ENCODE data around the gene REC114.
A peak's percentile ranks its signal among the peaks of the same experiment; 100 is the strongest.
"Not testable (repeated sequence)": the region's sequence is repeated elsewhere in the genome, so short reads cannot be mapped to it uniquely, and the experiment has no call there.

The REC114 gene

GRCh38 chr15:73442968-73443367, at the start of gene REC114:
TSS of gene REC114 (plus strand) at chr15:73443164. CDS start at chr15:73443186, 22 bp downstream.
- no peak for DNase-seq (ENCODE audit: low spot score)

GRCh38 chr15:73393336-73393735, 49.6 kb upstream of the REC114 start:
- DNase-seq (ENCODE audit: low spot score) = no peak

- no peak for DNase-seq (ENCODE audit: low spot score)
Measured at GRCh38 chr15:73394782-73395181, 48.2 kb upstream of the REC114 start.

DNA sequence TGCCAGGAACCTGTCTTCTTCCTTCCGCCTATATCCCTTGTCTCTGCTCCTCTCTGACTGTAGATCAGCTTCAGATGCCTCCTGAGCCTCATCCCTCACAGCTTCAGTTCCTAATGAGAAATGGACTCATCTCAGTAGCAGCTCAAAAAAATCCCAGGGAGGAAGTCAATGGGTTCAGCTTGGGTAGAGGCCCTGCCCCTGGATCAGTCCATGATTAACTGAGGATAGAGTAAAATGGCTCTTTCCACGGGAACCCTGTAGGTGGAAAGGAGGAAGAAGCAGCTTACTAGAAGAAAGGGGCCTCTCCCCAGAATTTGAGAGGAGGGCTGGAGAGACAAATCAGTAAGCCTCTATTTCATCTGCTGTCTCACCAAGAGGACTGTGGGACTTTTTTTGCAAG, 47.3 kb upstream of the REC114 start:
- DNase-seq (ENCODE audit: low spot score) = no peak

GRCh38 chr15:73397461-73397860, 45.5 kb upstream of the REC114 start:
- no peak for DNase-seq (ENCODE audit: low spot score)

- no peak for DNase-seq (ENCODE audit: low spot score)
Measured at GRCh38 chr15:73398861-73399260, 44.1 kb upstream of the REC114 start.

DNA sequence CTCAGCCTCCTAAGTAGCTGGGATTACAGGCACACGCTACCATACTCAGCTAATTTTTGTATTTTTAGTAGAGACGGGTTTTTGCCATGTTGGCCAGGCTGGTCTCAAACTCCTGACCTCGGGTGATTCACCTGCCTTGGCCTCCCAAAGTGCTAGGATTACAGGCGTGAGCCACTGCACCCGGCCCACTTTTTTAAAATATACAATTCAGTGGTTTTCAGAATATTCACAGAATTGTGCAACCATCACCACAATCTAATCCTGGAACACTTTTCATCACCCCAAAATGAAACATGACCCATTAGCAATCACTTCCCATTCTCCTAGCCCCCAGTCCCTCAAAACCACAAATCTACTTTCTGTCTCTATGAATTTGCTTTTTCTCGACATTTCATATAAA, 42.7 kb upstream of the REC114 start:
- not testable (repeated sequence) for DNase-seq (ENCODE audit: low spot score)

DNA sequence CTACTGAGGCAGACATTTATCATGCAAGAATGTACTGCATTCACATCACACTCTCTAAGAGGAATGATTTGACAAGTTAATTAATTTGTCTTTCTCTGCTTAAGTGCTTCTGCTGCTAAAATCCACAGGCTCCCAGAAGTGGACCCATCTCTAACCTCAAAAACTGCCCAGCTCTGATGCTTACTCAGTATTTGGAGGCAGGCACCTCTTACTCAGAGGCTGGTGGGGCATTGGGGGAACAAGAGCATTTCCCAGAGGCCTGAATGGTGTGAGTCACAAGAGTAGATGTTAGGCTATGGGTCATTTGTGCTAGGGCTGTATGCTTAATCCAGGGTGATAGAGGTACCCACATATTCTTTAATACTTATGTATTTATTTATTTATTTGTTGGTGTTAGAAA, 39.8 kb upstream of the REC114 start:
- no peak for DNase-seq (ENCODE audit: low spot score)

GRCh38 chr15:73414876-73415275, 28.1 kb upstream of the REC114 start:
- no peak for DNase-seq (ENCODE audit: low spot score)

GRCh38 chr15:73424506-73424905, 18.5 kb upstream of the REC114 start:
- no peak for DNase-seq (ENCODE audit: low spot score)

DNA sequence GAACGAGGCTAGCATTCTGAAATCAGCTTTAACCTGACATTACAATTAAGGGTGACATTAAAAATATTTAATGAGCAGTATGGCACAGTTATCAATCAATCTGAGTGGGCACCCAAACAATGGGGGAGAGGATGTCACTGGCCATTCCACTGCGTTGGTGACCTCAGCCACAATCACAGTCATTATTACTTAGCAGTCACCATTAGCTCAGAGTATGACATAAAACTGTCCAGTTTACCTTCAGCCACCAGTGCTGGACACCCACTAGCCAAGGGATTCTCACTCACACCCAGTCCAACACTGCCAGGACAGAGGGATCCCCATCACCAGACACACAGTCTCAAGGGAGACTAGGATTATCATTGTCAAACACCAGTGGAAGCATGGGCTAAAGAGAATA, 17.5 kb upstream of the REC114 start:
- no peak for DNase-seq (ENCODE audit: low spot score)

DNA sequence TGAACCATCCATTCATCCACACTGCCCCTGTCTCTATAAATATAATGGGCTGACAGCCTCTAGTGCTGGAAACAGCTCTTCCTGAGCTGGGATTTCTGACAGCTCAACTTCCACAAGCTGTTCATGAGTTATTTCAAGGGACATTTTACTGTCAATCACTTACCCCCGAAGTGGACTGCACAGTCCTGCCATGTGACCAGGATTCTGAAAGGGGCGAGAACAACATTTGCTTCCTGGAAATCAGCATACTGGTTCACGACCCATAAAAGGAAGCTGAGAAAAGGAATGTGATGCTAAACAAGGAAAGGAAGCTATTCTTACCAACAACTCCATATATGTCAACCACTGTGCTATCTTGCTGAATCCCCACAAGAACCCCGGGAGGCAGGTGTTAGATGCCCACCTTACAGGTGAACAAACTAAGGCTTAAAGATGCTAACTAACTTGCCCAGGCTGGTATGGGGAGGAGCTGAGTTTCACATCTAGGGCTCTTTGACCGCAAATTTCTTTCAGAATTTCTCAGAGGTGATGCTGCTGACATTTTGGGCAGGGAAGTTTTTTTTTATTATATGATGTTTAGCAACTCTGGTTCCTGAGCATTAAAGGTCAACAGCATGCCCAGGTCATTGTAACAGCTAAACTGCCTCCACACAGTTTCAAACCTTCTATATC, 16.5 kb upstream of the REC114 start:
- DNase-seq (ENCODE audit: low spot score) = peak; percentile 15

DNA sequence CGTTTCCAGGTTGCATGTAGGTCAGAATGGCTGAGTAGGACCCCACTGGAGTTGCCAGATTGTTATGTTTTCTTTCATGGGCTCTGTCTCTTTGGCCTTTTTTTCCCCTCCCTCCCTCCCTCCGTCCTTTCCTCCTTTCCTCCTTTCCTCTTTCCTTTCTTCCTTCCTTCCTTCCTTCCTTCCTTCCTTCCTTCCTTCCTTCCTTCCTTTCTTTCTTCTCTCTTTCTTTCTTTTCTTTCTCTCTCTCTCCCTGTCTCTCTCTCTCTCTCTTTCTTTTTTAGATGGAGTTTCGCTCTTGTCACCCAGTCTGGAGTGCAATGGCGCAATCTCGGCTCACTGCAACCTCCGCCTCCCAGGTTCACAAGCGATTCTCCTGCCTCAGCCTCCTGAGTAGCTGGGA, 11.6 kb upstream of the REC114 start:
- not testable (repeated sequence) for DNase-seq (ENCODE audit: low spot score)

DNA sequence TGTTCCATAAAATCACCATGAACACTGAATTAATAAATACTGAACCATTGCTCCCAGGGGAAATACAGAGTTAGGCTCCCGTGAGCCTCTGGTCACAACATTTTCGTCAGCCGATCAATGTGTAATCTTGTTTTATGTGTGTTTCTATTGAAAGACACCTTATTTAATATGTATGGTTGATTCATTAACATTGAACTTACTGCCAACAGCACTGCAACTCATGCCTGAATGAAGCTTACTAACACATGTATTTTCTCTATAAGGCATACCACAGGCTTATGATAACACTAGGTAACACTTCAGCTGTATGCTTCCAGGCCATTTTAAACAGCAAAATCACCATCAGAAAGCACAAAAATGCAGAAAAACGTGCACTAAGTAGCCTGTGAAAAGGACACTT, 9.1 kb upstream of the REC114 start:
- DNase-seq (ENCODE audit: low spot score) = no peak

DNA sequence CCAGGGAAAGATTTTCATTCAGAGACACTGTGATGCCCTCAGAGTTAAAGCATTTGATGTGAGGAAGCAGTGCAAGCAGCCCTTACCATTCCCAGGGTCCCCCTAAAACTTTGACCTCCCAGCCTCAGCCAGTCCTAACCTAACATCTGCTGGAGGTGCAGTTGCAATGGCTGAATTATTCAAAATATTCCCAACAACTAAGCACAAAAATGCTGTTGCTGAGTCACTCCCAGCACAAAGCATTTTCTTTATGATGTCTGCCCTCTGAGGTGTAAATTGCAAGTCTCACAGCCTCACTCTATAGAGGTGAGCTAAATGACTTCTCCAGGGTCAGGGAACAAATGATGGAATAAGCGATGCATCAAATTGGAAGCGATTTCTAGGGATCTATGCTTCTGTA, 6.4 kb upstream of the REC114 start:
- DNase-seq (ENCODE audit: low spot score) = no peak

DNA sequence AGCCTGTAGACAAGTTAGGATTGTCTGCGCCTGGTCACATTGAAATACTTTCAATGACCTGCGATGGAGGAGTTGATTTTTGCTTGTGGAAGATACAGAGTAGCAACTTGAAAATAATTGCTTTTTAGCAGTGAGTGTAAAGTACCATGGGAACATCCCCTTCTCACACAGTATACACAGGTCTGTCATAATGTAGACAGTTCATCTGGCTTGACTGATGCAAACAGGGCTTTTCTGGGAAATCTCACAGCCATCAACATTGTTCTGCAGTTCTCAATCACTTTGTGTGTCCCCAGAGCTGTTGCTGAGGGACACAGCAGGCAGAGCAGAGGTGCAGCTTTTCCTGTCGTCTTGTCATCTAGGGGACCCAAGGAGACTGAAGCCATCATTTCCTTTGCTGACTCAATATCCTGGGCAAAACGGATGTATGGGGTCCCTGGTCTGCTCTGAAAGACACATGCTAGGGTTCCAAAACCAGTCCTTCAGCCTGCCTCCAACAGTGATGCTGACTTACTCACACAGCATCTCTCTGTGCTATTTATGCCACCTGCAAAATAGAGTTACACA, 5.3 kb upstream of the REC114 start:
- DNase-seq (ENCODE audit: low spot score) = peak; percentile 11

DNA sequence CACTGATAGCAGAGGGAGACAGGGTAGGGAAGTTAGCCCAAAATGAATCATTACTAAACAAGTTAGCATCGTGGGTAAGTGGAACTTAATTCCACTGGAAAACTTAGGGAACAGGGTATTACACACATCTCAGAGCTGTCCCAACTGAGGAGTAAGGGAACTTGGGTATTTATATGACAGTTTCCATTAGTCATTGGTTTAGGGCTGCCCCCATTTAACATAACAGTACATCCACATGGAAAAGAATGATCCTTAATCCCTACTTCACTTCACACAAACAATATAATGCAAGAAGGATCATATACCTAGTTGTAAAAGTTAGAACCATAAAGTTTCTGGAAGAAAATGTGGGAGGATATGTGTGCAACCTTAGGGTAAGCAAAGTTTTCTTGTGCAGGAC, 4.3 kb upstream of the REC114 start:
- no peak for DNase-seq (ENCODE audit: low spot score)

GRCh38 chr15:73440571-73440970, 2.4 kb upstream of the REC114 start:
- DNase-seq (ENCODE audit: low spot score) = no peak

DNA sequence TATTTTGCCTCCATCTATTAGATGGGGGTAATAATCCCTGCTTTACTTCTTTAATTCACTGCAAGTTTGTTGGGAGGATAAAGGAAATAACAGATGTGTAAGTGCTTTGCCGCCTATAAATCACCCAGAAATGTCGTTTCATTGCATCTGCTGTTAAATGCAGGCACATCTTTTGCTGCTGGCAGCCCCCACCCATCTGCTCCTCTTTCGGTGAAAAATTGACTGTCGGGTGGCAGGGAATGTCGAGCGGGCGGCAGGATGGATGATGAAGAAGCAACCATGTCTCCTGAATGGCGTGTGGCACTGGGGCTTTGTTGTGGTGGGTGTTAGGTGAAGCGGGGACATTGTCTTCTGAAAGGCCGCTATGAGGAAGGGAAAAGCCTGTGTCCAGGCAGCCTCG, 543 bp upstream of the REC114 start:
- DNase-seq (ENCODE audit: low spot score) = no peak

- not testable (repeated sequence) for DNase-seq (ENCODE audit: low spot score)
Measured at GRCh38 chr15:73447471-73447870, 4.5 kb downstream of the REC114 start.

- DNase-seq (ENCODE audit: low spot score) = not testable (repeated sequence)
Measured at GRCh38 chr15:73448158-73448758, 5.3 kb downstream of the REC114 start.

GRCh38 chr15:73449980-73450379, 7.0 kb downstream of the REC114 start:
- DNase-seq (ENCODE audit: low spot score) = not testable (repeated sequence)

DNA sequence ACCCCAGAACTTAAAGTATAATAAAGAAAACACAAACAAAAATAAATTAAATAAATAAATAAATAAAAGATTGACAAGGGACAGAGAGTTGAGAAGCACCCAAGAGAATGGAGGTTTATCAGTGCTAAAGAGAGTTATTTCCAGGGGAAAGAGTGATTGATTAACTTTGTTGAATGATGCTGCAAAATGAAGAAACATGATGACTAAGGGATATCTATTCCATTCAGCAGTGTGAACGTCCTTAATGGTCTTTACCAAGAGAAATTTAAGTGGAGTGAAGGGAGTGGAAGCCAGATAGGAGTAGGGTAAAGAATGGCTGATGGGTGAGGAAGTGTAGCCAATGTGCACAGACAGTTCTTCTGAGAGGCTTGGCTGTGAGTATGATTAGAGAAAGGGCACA, 11.1 kb downstream of the REC114 start:
- no peak for DNase-seq (ENCODE audit: low spot score)

DNA sequence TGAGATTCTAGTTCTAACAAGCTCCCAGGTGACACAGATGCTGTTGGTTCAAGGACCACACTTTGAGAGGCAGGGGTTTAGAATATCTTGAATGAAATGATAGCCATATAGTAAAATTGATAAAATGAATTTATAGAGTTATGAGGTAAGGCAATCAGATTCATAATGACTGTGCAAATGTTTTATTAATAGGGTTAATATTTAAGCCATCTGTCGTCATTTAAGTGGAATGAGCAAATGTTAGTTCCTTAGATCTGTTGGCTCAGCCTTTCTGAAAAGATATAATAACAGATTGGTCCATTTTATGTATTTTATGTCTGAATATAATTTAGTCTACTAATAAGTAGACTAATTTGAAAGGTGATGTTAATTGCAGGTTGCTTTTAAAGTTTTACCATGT, 12.9 kb downstream of the REC114 start:
- DNase-seq (ENCODE audit: low spot score) = no peak

Data from activated CD4-positive, alpha-beta T cell treated with anti-CD3 and anti-CD28 coated beads, Interleukin-2, Interleukin-4, amounts not matched to agents 100 ng/mL and 50 ng/mL, durations not matched to agents 16 hours and 8 hours (primary cell).